Stomach (tissue), 9 donors: ENCODE data around the gene CLSTN1. TPM values are rescaled to one million over a fixed set of nuclear protein-coding genes. Genes with fewer than 3 reads are reported as not detected.
"Not testable (repeated sequence)": the region's sequence is repeated elsewhere in the genome, so short reads cannot be mapped to it uniquely, and the experiment has no call there.

ENCODE experiments used
- DNase-seq, 2 donors: peaks; one replicate each; pipeline versions ENCODE4 v3.0.0 to v3.0.0-alpha.2; 2013 to 2019
- H3K27ac ChIP-seq, 5 donors: fragments of 200-600 bp in 4 of 5; sonication (generic) in 4 of 5; one replicate each; pipeline ENCODE4 v1.5.1; 2013 to 2019; ENCODE audit warnings: mild to moderate bottlenecking in 1 of 5, moderate library complexity in 1 of 5
- H3K27me3 ChIP-seq, 3 donors: fragments of 200-600 bp; sonication (generic); one replicate each; pipeline ENCODE4 v1.5.1; 2017 to 2019; ENCODE audit warnings: mixed run types in 1 of 3
- H3K36me3 ChIP-seq, 4 donors: fragments of 200-600 bp; sonication (generic); 1 replicate in 3 of 4; 2 replicates in 1 of 4; pipeline ENCODE4 v1.5.1; 2016 to 2019
- H3K4me1 ChIP-seq, 4 donors: fragments of 200-600 bp; sonication (generic); one replicate each; pipeline ENCODE4 v1.5.1; 2016 to 2019
- H3K4me3 ChIP-seq, 4 donors: fragments of 200-600 bp; sonication (generic) in 3 of 4; one replicate each; pipeline ENCODE4 v1.5.1; 2016 to 2019; ENCODE audit warnings: mild to moderate bottlenecking in 1 of 4
- H3K9me3 ChIP-seq, 4 donors: fragments of 200-600 bp; sonication (generic); one replicate each; pipeline ENCODE4 v1.5.1; 2016 to 2019
- CTCF ChIP-seq, 7 experiments: fragments of 450-650 bp in 4 of 7; fragments of 200-600 bp in 3 of 7; sonication (generic) in 3 of 7; IDR thresholded peaks; one replicate each; pipeline ENCODE4 v1.5.1; 2016 to 2019; ENCODE audit warnings: antibody characterized with exemption in 7 of 7, control low read depth in 2 of 7, mild to moderate bottlenecking in 1 of 7
- EP300 ChIP-seq: sonication (generic); formaldehyde crosslinking; IDR thresholded peaks from one replicate; pipeline ENCODE4 v1.6.1; 2017; ENCODE audit warnings: antibody characterized with exemption
- POLR2A ChIP-seq, 4 donors: fragments of 450-650 bp; IDR thresholded peaks; one replicate each; pipeline ENCODE4 v1.6.1; 2016; ENCODE audit warnings: antibody characterized with exemption in 4 of 4, control low read depth in 2 of 4, mild to moderate bottlenecking in 1 of 4, moderate library complexity in 1 of 4
- POLR2AphosphoS5 ChIP-seq, 3 donors: sonication (generic); formaldehyde crosslinking; IDR thresholded peaks; one replicate each; pipeline ENCODE4 v1.6.1; 2016; ENCODE audit warnings: antibody characterized with exemption in 3 of 3
- WGBS, 5 donors: extraction: QIAGEN DNeasy Blood & Tissue Kit in 3 of 5; methylation state at CpG; one replicate each; pipeline versions ENCODE4 v1.1.5 to v1.1.7; 2013 to 2018; 5-methylcytosine and 5-hydroxymethylcytosine counted together
- intact Hi-C: fragments of 100-400 bp; cut with DNase I; formaldehyde crosslinking; loops from one replicate; pipeline ENCODE4 v1.15.1; 2023; ENCODE audit warnings: low total_unique reads
- polyA plus RNA-seq, 3 donors: library from polyadenylated mRNA; stranded (reverse); fragments of 200-250 nt; gene quantifications; one replicate each; pipeline ENCODE4 v1.2.3, GENCODE V29; 2013
- total RNA-seq, 5 donors: library from RNA; depleted of rRNA; stranded (reverse); fragments of >200 nt; gene quantifications; one replicate each; pipeline versions ENCODE4 v1.1.0 to v1.2.3, GENCODE V29; 2014 to 2016
- donor health status: healthy with polysubstance abuse.
- donor health status: Bipolar disorder and iron deficiency.
- donor health status: healthy.

CLSTN1 gene
- total and polyA plus RNA-seq, 8 donors, result 10.5 to 156 (median 30.9) TPM

GRCh38 chr1:9805006-9805508 lies 18.7 kb downstream of the CLSTN1 start:
- Histone ChIP-seq H3K36me3 (no peaks in the 10 kb centered on the region), H3K4me3 (no peak overlapping the region), H3K9me3 (no peaks in the 10 kb centered on the region), H3K27ac (no peak overlapping the region), H3K27me3 (no peaks in the 10 kb centered on the region), H3K4me1 (peaks cover 0 to 46% (median 24%) of the 10 kb centered on the region in 4 donors)
- TF ChIP-seq CTCF (IDR thresholded peaks at IDR 0.05), result no peak
- no peak for TF ChIP-seq POLR2A (IDR thresholded peaks at IDR 0.05)
- TF ChIP-seq EP300, result no peak
- no peak for TF ChIP-seq POLR2AphosphoS5 (IDR thresholded peaks at IDR 0.05)
- no peak for DNase-seq
- WGBS, 5 donors, result 72 to 81% (median 80%) methylated on average over 7 of the region's 7 CpGs
- intact Hi-C loops, result no loop called here

- peaks cover 0 to 44% (median 25%) of the 10 kb centered on the region in 4 donors for H3K4me1 ChIP-seq
- H3K27me3 ChIP-seq, intact Hi-C loops, H3K9me3 ChIP-seq, H3K27ac ChIP-seq, H3K4me3 ChIP-seq, H3K36me3 ChIP-seq: not testable (repeated sequence)
- WGBS, 5 donors, result 84 to 89% (median 88%) methylated on average over 13 of the region's 13 CpGs
- peak in 1 of 2 donors; percentile 44 for DNase-seq
These were observed 20.5 kb downstream of the CLSTN1 start for GRCh38 chr1:9803003-9803918.

- TF ChIP-seq POLR2AphosphoS5 (IDR thresholded peaks at IDR 0.05) (no peak), EP300 (no peak), POLR2A (IDR thresholded peaks at IDR 0.05) (no peak), CTCF (IDR thresholded peaks at IDR 0.05) (no peak)
- H3K9me3 ChIP-seq, result no peaks in the 10 kb centered on the region
- DNase-seq, result no peak
- H3K27ac ChIP-seq, result no peak overlapping the region
- no peaks in the 10 kb centered on the region for H3K36me3 ChIP-seq
- no peak overlapping the region for H3K4me3 ChIP-seq
- no peaks in the 10 kb centered on the region for H3K27me3 ChIP-seq
- intact Hi-C loops, result no loop called here
- 92 to 100% (median 100%) methylated on average over 1 of the region's 1 CpG for WGBS, 5 donors
- H3K4me1 ChIP-seq, result peaks cover 0 to 51% (median 28%) of the 10 kb centered on the region in 4 donors
These were observed 21.9 kb downstream of the CLSTN1 start for GRCh38 chr1:9801909-9802308.

GRCh38 chr1:9798236-9799130 lies 25.3 kb downstream of the CLSTN1 start:
- H3K27ac ChIP-seq, result peak overlapping the region in 2 of 5 donors; percentile 34 to 60
- 77 to 90% (median 84%) methylated on average over 11 of the region's 11 CpGs for WGBS, 5 donors
- no peaks in the 10 kb centered on the region for H3K36me3 ChIP-seq
- peak in 1 of 2 donors; percentile 57 for DNase-seq
- H3K4me3 ChIP-seq, result peak overlapping the region in 1 of 4 donors; percentile 3
- intact Hi-C loops, result no loop called here
- TF ChIP-seq CTCF (IDR thresholded peaks at IDR 0.05), result no peak
- peak in 1 of 3 donors; percentile 44 for TF ChIP-seq POLR2AphosphoS5 (IDR thresholded peaks at IDR 0.05)
- no peaks in the 10 kb centered on the region for H3K27me3 ChIP-seq
- peaks cover 0 to 63% (median 35%) of the 10 kb centered on the region in 4 donors for H3K4me1 ChIP-seq
- H3K9me3 ChIP-seq, result no peaks in the 10 kb centered on the region
